ENCODE results near the gene YWHAB.
A peak's percentile ranks its signal among the peaks of the same experiment; 100 is the strongest.

YWHAB gene

DNA sequence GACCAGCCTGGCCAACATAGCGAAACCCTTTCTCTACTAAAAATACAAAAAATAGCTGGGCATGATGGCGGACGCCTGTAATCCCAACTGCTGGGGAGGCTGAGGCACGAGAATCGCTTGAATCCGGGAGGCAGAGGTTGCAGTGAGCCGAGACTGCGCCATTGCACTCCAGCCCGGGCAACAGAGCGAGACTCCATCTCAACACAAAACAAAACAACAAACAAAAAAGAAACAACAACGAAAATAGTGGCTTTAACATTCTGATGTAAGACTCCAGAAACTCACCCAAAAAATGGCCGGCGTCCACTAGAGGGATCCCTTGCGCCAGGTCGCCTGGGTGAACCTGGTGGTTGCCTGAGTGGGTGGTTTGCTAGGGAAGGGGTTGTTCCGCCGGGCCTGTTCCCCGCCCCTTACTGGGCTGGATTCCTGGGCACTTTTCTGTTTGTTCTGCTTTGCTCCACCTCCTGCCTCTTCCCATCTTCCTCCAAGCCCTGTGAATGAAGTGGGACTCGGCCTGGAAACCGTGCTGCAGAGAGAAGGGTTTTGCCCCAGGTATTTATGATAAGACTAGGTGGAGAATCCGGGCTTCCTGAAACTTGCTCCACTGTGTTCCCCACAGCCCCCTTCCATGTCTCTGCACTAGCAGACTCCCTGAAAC lies 25.9 kb downstream of the YWHAB start:
- DNase-seq (ENCODE audit: low read depth, low spot score): peak; percentile 41
- no peak overlapping the region for H3K4me3 ChIP-seq (ENCODE audit: low read depth, low read length)
- TF ChIP-seq, protein P1, sequence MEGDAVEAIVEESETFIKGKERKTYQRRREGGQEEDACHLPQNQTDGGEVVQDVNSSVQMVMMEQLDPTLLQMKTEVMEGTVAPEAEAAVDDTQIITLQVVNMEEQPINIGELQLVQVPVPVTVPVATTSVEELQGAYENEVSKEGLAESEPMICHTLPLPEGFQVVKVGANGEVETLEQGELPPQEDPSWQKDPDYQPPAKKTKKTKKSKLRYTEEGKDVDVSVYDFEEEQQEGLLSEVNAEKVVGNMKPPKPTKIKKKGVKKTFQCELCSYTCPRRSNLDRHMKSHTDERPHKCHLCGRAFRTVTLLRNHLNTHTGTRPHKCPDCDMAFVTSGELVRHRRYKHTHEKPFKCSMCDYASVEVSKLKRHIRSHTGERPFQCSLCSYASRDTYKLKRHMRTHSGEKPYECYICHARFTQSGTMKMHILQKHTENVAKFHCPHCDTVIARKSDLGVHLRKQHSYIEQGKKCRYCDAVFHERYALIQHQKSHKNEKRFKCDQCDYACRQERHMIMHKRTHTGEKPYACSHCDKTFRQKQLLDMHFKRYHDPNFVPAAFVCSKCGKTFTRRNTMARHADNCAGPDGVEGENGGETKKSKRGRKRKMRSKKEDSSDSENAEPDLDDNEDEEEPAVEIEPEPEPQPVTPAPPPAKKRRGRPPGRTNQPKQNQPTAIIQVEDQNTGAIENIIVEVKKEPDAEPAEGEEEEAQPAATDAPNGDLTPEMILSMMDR (IDR thresholded peaks at IDR 0.05; ENCODE audit: low read depth, low read length): peak; percentile 45
- in situ Hi-C loops (cut with HindIII; ENCODE audit: low sequenced_read_pairs): no loop called here

DNA sequence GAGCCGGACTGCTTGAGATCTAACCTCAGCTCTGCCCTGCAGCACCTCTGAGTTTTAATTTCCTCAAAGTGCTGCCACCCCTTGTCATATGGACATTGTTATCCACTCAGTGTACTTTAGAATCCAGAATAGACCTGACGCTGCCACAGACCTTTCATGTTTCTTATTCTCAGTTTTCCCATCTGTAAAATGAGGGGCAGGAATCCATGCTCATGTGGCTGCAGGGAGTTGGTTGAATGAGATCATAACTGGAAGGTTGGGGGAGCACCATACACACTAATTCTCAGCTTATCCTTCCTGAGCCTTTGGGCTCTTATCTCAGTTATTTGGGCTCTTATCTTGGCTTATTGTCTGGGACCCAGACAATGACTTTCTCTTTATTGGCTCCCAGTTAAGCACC lies 26.7 kb downstream of the YWHAB start:
- TF ChIP-seq, protein P1 (IDR thresholded peaks at IDR 0.05; ENCODE audit: low read depth, low read length): no peak
- in situ Hi-C loops (cut with HindIII; ENCODE audit: low sequenced_read_pairs): no loop called here
- no peak overlapping the region for H3K4me3 ChIP-seq (ENCODE audit: low read depth, low read length)
- no peak for DNase-seq (ENCODE audit: low read depth, low spot score)

DNA sequence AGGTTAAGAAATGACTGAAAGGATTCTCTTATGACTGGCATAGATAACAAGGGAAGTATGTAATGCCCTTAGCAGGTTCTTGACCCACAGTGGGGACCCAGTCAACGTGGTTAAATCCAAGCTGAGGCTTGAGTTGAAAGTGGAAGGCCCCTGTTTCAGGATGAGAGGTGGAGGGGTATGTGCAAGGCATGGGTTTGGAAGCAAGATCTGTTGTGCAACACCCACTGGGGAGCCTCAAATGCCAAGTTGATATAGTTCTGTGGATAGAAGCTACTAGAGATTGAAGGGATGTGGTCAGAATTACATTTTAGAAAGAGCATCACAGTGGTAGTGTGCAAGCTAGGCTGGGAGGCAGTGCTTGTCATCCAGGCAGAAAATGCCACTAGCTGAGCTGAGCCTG lies 29.4 kb downstream of the YWHAB start:
- no peak for DNase-seq (ENCODE audit: low read depth, low spot score)
- TF ChIP-seq, protein P1 (IDR thresholded peaks at IDR 0.05; ENCODE audit: low read depth, low read length): no peak
- in situ Hi-C loops (cut with HindIII; ENCODE audit: low sequenced_read_pairs): no loop called here
- H3K4me3 ChIP-seq (ENCODE audit: low read depth, low read length): no peak overlapping the region

DNA sequence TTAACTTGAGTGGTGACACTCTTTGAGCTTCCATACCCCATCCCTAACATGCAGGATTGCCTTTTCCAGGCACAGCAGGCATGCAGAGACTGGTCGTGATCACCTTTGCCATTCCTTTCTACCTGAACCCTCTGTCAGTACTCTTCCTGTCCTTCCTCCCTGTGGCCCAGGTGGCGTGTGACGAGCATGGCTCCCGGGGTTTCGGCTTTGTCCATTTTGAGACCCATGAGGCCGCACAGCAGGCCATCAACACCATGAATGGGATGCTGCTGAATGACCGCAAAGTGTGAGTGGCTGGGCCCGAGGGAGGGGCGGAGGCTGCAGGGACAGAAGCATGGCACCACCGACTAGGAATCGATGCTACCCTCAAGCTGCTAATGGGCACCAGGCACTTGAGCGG lies 31.1 kb downstream of the YWHAB start:
- no peak overlapping the region for H3K4me3 ChIP-seq (ENCODE audit: low read depth, low read length)
- TF ChIP-seq, protein P1 (IDR thresholded peaks at IDR 0.05; ENCODE audit: low read depth, low read length): no peak
- no peak for DNase-seq (ENCODE audit: low read depth, low spot score)
- in situ Hi-C loops (cut with HindIII; ENCODE audit: low sequenced_read_pairs): no loop called here

DNA sequence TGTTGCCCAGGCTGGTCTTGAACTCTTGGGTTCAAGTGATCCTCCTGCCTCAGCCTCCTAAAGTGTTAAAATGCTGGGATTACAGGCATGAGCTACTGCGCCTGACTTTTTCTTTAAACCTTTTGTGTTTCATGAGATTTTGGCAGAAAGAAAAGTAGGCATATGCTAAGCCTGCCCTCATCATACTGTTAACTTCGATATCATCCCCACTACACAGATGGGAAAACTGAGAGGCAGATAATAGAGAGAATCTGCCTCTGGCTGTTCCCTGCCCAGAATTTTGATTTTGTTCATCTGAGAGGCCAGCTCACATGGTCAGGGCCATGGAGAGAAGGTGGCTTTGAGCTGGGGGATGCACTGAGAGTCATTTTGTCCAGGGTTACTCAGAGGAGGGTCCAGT lies 31.9 kb downstream of the YWHAB start:
- no peak overlapping the region for H3K4me3 ChIP-seq (ENCODE audit: low read depth, low read length)
- TF ChIP-seq, protein P1 (IDR thresholded peaks at IDR 0.05; ENCODE audit: low read depth, low read length): no peak
- DNase-seq (ENCODE audit: low read depth, low spot score): no peak
- in situ Hi-C loops (cut with HindIII; ENCODE audit: low sequenced_read_pairs): no loop called here

DNA sequence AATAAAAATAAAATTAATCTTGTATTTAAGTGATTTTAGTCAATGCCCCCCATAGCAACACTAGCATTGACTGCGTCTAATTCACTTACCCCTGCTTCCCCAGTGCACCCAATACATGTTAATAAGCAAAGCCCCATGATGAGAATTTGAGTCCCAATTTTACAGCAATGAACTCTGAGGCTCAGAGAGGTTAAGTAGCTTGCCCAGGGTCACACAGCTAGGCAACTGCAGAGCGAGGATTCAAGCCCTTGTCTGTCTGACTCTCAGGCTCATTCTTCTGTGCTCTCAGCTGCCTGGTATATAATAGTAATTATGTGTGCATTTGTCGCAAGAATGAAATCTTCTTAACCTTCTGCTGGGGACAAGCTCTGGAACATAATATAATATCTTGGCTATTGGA lies 32.8 kb downstream of the YWHAB start:
- H3K4me3 ChIP-seq (ENCODE audit: low read depth, low read length): no peak overlapping the region
- in situ Hi-C loops (cut with HindIII; ENCODE audit: low sequenced_read_pairs): no loop called here
- no peak for DNase-seq (ENCODE audit: low read depth, low spot score)
- TF ChIP-seq, protein P1 (IDR thresholded peaks at IDR 0.05; ENCODE audit: low read depth, low read length): no peak
